Measurements from ENCODE around the gene NVL.

NVL gene

GRCh38 chr1:224205438-224205840 is 124.5 kb downstream of the NVL start:
- TF ChIP-seq CTCF (IDR thresholded peaks at IDR 0.05; ENCODE audit: low read depth, low read length, missing control alignments) = no peak
- DNase-seq (ENCODE audit: extremely low read depth, low read depth) = no peak
- H3K4me3 ChIP-seq (replicated peaks; ENCODE audit: low read depth, low read length) = peak overlapping the region; percentile 19

- no peak for TF ChIP-seq CTCF (IDR thresholded peaks at IDR 0.05; ENCODE audit: low read depth, low read length, missing control alignments)
- no peak overlapping the region for H3K4me3 ChIP-seq (replicated peaks; ENCODE audit: low read depth, low read length)
Observed at GRCh38 chr1:224203243-224204016, 126.5 kb downstream of the NVL start.

GRCh38 chr1:224201853-224202252 is 128.1 kb downstream of the NVL start:
- TF ChIP-seq CTCF (IDR thresholded peaks at IDR 0.05; ENCODE audit: low read depth, low read length, missing control alignments) = no peak
- no peak for DNase-seq (ENCODE audit: extremely low read depth, low read depth)
- no peak overlapping the region for H3K4me3 ChIP-seq (replicated peaks; ENCODE audit: low read depth, low read length)

More at GRCh38 chr1:224203243-224204016, 126.5 kb downstream of the NVL start:
- no peak for DNase-seq (ENCODE audit: extremely low read depth, low read depth)

- no peak for DNase-seq (ENCODE audit: extremely low read depth, low read depth)
- no peak overlapping the region for H3K4me3 ChIP-seq (replicated peaks; ENCODE audit: low read depth, low read length)
- no peak for TF ChIP-seq CTCF (IDR thresholded peaks at IDR 0.05; ENCODE audit: low read depth, low read length, missing control alignments)
Observed at GRCh38 chr1:224201383-224201782, 128.6 kb downstream of the NVL start.

DNA sequence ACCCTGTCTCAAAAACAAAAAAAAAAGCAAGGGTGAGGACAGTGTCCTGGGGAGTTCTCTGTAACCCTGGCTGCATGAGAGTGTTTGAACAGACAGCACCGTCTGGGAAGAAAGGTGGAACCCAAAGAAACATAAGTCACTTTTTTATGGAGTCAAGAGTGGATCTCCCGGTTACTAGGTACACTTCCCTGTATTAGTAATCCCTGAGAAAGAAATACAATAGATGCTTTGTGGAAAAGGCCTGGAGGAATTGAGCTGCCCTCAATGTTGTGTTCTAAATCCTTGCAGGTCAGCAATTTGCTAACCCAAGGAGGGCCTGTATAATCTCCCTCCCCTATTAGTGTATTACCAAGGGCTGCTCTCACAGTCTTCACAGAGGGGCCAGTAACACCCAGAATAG is 130.3 kb downstream of the NVL start:
- no peak for TF ChIP-seq CTCF (IDR thresholded peaks at IDR 0.05; ENCODE audit: low read depth, low read length, missing control alignments)
- no peak for DNase-seq (ENCODE audit: extremely low read depth, low read depth)
- no peak overlapping the region for H3K4me3 ChIP-seq (replicated peaks; ENCODE audit: low read depth, low read length)

DNA sequence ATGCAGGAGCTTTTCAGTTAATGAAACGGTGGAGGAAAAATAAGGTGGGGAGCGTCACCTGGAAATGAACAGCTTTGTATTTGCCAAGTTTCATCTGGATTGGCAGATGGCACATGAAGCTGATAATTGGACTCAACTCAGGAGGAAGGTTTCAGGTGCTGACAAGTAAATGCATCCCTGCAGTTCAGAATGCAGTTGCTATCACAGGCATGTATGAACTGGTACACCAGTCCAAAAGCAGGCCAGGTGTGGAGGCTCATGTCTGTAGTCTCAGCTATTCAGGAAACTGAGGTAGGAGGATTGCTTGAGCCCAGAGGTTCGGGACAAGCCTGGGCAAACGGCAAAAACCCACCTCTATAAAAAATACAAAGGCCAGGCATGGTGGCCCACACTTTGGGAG is 131.4 kb downstream of the NVL start:
- no peak overlapping the region for H3K4me3 ChIP-seq (replicated peaks; ENCODE audit: low read depth, low read length)
- no peak for TF ChIP-seq CTCF (IDR thresholded peaks at IDR 0.05; ENCODE audit: low read depth, low read length, missing control alignments)
- no peak for DNase-seq (ENCODE audit: extremely low read depth, low read depth)
